ENCODE measurements around the gene ERI2. TPM values are rescaled to one million over a fixed set of nuclear protein-coding genes. Genes with fewer than 3 reads are reported as not detected.

ERI2 gene
- total and polyA plus RNA-seq, 2 of the 4 experiments (the other 2 are of a cell fraction), result 7.5 to 10.2 TPM

GRCh38 chr16:20766294-20766693 lies 40.0 kb downstream of the ERI2 start:
- no peaks in the 10 kb centered on the region for H3K9me3 ChIP-seq (ENCODE audit: control insufficient read depth, insufficient read depth, low read length)
- dilution Hi-C loops (cut with HindIII; ENCODE audit: low sequenced_read_pairs, unreplicated experiment), result no loop called here
- no peak overlapping the region for H2BK5ac ChIP-seq (ENCODE audit: low read depth, low read length, poor library complexity, severe bottlenecking)
- no peak overlapping the region for H3K4ac ChIP-seq (ENCODE audit: low read depth, low read length)
- H3K27ac ChIP-seq (ENCODE audit: insufficient read depth, low read length), result no peak overlapping the region
- no peak overlapping the region for H4K91ac ChIP-seq (ENCODE audit: insufficient read depth, low read depth, low read length)
- H3K4me1 ChIP-seq (ENCODE audit: control insufficient read depth, insufficient read depth, low read length), result no peaks in the 10 kb centered on the region
- no peak for DNase-seq
- no peak overlapping the region for H3K14ac ChIP-seq (replicated peaks; ENCODE audit: low read depth, low read length)
- no peak overlapping the region for H3K18ac ChIP-seq (ENCODE audit: low read depth, low read length)
- no peaks in the 10 kb centered on the region for H4K20me1 ChIP-seq (ENCODE audit: insufficient read depth, low read length)
- CTCF ChIA-PET, result no interaction called here
- TF ChIP-seq SMC3 (IDR thresholded peaks at IDR 0.05; ENCODE audit: low read depth, low read length), result no peak
- no peak for TF ChIP-seq FOS (IDR thresholded peaks at IDR 0.05; ENCODE audit: low read depth, low read length)
- TF ChIP-seq NFE2L2 (IDR thresholded peaks at IDR 0.05; ENCODE audit: low read depth, low read length), result no peak
- no peak for TF ChIP-seq CEBPB (IDR thresholded peaks at IDR 0.05; ENCODE audit: low read depth, low read length)
- no peak for TF ChIP-seq BHLHE40 (IDR thresholded peaks at IDR 0.05; ENCODE audit: low read depth, low read length)
- no peak for TF ChIP-seq MAZ (IDR thresholded peaks at IDR 0.05; ENCODE audit: borderline replicate concordance, low read depth, low read length)
- no peak for TF ChIP-seq POLR2A (IDR thresholded peaks at IDR 0.05; ENCODE audit: low read depth, low read length)
- TF ChIP-seq RAD21 (IDR thresholded peaks at IDR 0.05; ENCODE audit: low read length), result no peak
- no peak overlapping the region for H3K23ac ChIP-seq (ENCODE audit: low read depth, low read length)
- H4K5ac ChIP-seq (ENCODE audit: low read depth, low read length), result no peak overlapping the region
- in situ Hi-C loops (cut with MboI; ENCODE audit: low sequenced_read_pairs), result no loop called here
- no CpG with 5 or more reads among the region's 5 CpGs for WGBS, 2 experiments (ENCODE audit: extremely low coverage in 2 of 2, insufficient read length in 1 of 2)
- H2BK120ac ChIP-seq (ENCODE audit: low read depth, low read length), result no peak overlapping the region
- no peaks in the 10 kb centered on the region for H3K27me3 ChIP-seq (ENCODE audit: control insufficient read depth, insufficient read depth, low read length)
- H2AFZ ChIP-seq (replicated peaks; ENCODE audit: low read length, poor library complexity), result no peak overlapping the region
- no TSS peak for BruUV-seq (replicated peaks)
- H2AK9ac ChIP-seq (replicated peaks; ENCODE audit: low read depth, low read length, poor library complexity), result no peak overlapping the region
- no peaks in the 10 kb centered on the region for H3K9me1 ChIP-seq (ENCODE audit: insufficient read depth, low read length)
- no peak overlapping the region for H4K8ac ChIP-seq (ENCODE audit: low read depth in 2 of 2, low read length in 2 of 2)
- H2BK15ac ChIP-seq (ENCODE audit: low read depth, low read length), result no peak overlapping the region
- H3K56ac ChIP-seq (ENCODE audit: extremely low read depth, insufficient read depth, low read length), result no peak overlapping the region
- POLR2A ChIA-PET (ENCODE audit: unreplicated experiment), result no interaction called here
- H2AK5ac ChIP-seq (ENCODE audit: low read depth, low read length), result no peak overlapping the region
- no peak for ATAC-seq (ENCODE audit: low read depth)
- no peak overlapping the region for H3K9ac ChIP-seq (ENCODE audit: low read depth, low read length)
- H2BK20ac ChIP-seq (ENCODE audit: low read depth, low read length), result no peak overlapping the region
- H3K4me3 ChIP-seq (ENCODE audit: insufficient read depth, low read depth, low read length), result no peak overlapping the region
- intact Hi-C loops (cut with micrococcal nuclease), result no loop called here
- H3K79me1 ChIP-seq (ENCODE audit: low read depth in 1 of 2, low read length in 2 of 2), result no peaks in the 10 kb centered on the region
- H3K36me3 ChIP-seq (ENCODE audit: control insufficient read depth, insufficient read depth, low read length), result no peaks in the 10 kb centered on the region
- H3K4me2 ChIP-seq (ENCODE audit: low read depth, low read length), result no peak overlapping the region

Data from IMR-90 (cell line).